ENCODE data around the gene ILDR1.

The ILDR1 gene

DNA sequence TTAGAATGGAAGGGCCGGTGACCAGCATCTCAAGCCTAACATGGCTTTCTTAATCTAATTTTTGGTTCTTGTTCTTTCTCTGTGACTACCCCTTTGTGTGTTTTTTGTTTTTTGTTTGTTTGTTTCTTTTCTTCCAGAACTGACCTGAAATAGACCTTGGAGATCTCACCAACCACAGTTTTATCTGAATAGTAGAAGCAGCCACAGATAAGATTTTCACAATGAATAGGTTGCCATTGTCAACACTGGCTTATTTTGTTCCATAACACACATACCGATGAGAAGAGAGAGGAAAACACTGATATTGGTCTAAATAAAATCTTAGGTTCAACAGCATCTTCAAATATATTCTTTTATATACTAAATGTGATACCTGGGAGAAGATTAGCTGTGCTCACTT is 11.5 kb downstream of the ILDR1 start:
- in situ Hi-C loops (cut with HindIII; ENCODE audit: low pct_unique_long_range_greater_than_20kb, low sequenced_read_pairs) = no loop called here
- DNase-seq (ENCODE audit: low read depth in 1 of 2, low spot score in 1 of 2) = no peak
- no peak for TF ChIP-seq JUND (IDR thresholded peaks at IDR 0.05; ENCODE audit: low read depth)

DNA sequence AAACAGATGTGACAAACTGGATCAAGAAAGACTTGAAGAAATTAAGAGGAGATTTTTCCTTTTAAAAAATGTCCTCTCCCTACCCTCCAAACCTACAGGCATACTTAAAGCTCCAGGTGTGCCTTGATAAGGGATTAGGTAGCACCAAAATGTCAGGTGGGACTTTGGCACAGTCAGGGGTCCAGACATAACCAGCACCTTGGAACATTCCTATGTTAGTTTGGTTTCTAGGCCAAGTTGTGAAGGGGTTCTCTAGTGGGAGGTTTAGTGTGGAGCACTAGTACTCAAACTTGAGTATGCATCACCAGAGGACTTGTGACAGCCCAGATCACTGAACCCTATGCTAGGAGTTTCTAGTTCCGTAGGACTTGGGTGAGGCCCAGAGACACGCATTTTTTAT is 13.9 kb downstream of the ILDR1 start:
- DNase-seq (ENCODE audit: low read depth in 1 of 2, low spot score in 1 of 2) = no peak
- in situ Hi-C loops (cut with HindIII; ENCODE audit: low pct_unique_long_range_greater_than_20kb, low sequenced_read_pairs) = no loop called here
- TF ChIP-seq JUND (IDR thresholded peaks at IDR 0.05; ENCODE audit: low read depth) = no peak

DNA sequence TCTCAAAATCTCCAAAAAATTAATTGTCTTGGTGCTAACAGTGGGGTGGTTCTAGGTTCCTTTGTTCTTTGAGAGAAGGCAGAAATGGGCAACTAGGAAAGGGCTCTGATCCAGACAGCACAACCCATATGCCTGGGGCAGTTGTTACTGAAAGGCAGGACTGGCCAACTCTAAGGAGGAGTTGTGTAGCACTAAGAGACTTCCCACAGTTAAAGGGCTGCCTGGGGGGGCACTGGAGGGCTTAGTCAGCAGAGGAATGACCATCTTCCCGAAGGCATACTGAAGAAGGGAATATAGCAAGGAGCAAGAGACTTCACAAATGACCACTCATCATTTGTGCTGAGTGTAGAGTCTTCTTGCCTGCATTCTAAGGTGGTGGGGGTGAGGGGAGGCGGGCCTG is 15.8 kb downstream of the ILDR1 start:
- in situ Hi-C loops (cut with HindIII; ENCODE audit: low pct_unique_long_range_greater_than_20kb, low sequenced_read_pairs) = no loop called here
- DNase-seq (ENCODE audit: low read depth in 1 of 2, low spot score in 1 of 2) = no peak
- TF ChIP-seq JUND (IDR thresholded peaks at IDR 0.05; ENCODE audit: low read depth) = no peak

DNA sequence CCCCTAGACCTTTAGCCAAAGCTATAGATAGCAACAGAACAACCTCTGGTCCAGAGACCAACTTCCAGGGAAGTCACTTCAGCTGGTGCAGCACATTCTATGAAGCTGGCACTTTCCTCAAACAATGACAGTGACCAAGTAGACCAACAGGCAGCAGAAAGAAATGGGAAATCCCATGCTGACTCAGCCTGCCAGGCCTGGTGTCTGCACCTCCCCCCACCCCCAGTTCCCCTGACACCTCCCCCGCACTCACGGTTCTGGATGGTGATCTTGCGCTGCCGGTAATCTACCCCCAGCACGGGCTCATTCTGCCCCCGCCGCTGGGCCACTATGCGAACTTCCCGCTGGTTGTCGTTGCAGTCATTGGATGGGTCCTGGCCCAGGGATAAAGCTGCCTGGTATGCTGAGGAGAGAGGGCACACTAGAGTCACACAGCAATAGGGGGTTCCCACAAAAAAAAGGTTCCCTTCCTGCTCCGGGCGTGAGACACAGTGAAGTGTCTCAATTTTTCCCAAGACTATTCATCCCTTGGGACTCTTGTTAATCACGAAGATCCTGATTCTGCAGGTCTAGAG is 17.0 kb downstream of the ILDR1 start:
- DNase-seq (ENCODE audit: low read depth in 1 of 2, low spot score in 1 of 2) = no peak
- no peak for TF ChIP-seq JUND (IDR thresholded peaks at IDR 0.05; ENCODE audit: low read depth)
- in situ Hi-C loops (cut with HindIII; ENCODE audit: low pct_unique_long_range_greater_than_20kb, low sequenced_read_pairs) = no loop called here

DNA sequence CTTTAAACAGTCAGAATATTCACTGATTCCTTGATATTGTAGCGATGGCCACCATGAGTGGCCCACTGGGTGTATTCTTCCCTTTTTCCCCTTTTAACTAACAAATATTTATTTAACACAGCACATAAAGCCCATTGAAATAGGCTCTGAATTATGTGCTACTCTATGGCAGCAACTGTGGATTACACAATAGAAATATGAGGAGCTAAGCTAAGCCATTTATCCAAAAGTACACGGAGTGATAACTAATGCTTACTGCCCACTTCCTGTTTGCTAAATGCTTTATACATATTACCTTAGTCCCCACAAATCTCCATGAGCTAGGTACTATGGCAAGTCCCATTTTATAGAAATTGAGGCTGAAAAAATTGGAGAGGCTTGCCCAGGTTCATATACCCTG is 17.9 kb downstream of the ILDR1 start:
- in situ Hi-C loops (cut with HindIII; ENCODE audit: low pct_unique_long_range_greater_than_20kb, low sequenced_read_pairs) = no loop called here
- DNase-seq (ENCODE audit: low read depth in 1 of 2, low spot score in 1 of 2) = no peak
- TF ChIP-seq JUND (IDR thresholded peaks at IDR 0.05; ENCODE audit: low read depth) = no peak

DNA sequence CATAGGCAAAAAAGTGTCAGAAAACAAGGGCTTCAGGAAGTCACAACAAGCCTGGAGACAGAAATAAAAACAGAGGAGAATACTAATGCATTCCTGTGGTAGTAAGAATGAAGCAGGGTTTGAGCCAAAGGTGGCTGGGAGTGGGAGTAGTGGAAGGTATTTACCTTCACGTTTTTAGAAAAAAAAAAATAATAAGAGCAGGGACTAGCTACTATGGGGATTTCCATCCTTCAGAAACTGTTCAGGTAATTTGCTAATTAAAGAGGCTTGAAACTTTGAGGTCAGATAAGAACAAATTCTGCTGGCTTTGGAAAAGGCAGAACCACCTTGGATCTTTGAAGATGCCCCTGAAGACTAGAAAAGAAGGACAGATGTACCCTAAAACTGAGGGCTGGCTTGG is 18.4 kb downstream of the ILDR1 start:
- no peak for TF ChIP-seq JUND (IDR thresholded peaks at IDR 0.05; ENCODE audit: low read depth)
- DNase-seq (ENCODE audit: low read depth in 1 of 2, low spot score in 1 of 2) = no peak
- in situ Hi-C loops (cut with HindIII; ENCODE audit: low pct_unique_long_range_greater_than_20kb, low sequenced_read_pairs) = no loop called here

DNA sequence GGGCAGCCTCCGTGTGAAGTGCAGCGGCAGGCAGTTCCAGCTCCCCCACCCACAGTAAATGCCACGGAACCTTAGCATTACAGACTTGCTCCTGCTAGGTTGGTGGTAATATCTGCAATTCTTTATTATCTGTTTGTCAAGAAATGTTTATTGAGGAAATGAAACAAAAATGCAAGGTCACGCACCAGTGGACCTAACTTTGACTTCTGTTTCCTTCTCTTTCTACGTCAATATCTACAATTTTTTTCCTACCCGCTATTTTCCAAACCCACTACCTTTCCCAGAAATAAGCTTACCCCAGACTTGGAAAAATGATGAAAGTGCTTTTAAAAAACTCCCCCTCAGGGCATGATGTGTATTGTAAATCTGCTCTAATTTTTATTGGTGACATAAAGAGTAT is 18.9 kb downstream of the ILDR1 start:
- DNase-seq (ENCODE audit: low read depth in 1 of 2, low spot score in 1 of 2) = no peak
- no peak for TF ChIP-seq JUND (IDR thresholded peaks at IDR 0.05; ENCODE audit: low read depth)
- in situ Hi-C loops (cut with HindIII; ENCODE audit: low pct_unique_long_range_greater_than_20kb, low sequenced_read_pairs) = no loop called here

DNA sequence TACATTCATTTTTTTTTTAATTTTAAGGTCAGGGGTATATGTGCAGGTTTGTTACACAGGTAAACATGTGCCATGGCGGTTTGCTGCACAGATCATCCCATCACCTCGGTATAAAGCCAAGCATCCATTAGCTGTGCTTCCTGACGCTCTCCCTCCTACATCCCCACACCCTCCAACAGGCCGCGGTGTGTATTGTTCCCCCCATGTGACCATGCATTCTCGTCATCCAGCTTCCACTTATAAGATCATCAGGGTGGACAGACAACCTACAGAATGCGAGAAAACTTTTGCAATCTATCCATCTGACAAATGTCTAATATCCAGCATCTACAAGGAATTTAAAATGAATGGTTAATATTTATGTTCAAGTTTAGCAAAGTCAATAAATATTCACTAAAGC is 19.4 kb downstream of the ILDR1 start:
- no peak for TF ChIP-seq JUND (IDR thresholded peaks at IDR 0.05; ENCODE audit: low read depth)
- DNase-seq (ENCODE audit: low read depth in 1 of 2, low spot score in 1 of 2) = no peak
- in situ Hi-C loops (cut with HindIII; ENCODE audit: low pct_unique_long_range_greater_than_20kb, low sequenced_read_pairs) = no loop called here

DNA sequence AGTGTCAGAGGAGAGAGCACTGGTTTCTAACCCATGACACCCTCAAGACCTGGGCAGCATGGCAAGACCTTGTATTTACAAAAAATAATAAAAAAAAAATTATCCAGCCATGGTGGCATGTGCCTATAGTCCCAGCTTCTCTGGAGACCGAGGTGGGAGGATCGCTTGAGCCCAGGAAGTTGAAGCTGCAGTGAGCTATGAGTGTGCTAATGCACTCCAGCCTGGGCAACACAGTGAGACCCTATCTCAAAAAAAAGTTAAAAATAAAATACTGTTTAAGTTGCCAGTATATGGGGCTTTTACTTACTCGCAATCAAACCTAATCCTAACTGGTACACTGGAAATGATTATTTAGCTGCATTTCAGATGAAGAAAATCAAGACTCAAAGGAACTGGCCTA is 20.2 kb downstream of the ILDR1 start:
- in situ Hi-C loops (cut with HindIII; ENCODE audit: low pct_unique_long_range_greater_than_20kb, low sequenced_read_pairs) = no loop called here
- DNase-seq (ENCODE audit: low read depth in 1 of 2, low spot score in 1 of 2) = no peak
- no peak for TF ChIP-seq JUND (IDR thresholded peaks at IDR 0.05; ENCODE audit: low read depth)

DNA sequence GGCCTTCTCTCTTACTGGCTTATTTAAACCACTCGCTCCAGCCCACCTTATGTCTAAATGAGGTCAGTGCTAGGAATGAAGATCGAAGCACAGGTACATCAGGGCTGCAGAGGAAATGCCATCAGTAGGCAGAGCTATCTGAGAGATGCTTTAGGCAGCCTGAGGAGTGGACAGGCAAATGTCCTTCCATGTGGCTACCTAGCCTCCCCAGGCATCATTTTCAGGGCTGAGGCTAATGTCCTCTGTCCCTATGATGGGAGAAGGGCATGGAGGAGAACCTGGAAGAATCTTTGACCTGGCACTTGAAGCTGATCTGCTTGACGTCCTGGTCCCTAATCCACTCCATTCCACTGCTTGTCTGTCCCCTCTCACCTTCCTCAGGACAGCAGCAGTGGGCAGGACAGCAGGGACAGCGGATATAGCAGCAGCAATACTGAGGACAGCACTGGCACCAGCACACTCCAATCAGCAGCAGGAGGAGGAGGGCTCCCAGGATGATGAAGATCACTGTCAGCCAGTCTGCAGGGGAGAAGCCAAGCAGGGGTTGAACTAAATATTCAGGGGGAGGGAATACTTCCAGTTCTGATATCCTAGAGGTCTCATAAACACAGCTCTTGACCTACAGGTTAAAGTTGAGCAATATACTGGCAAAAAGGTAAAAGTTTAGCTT is 21.0 kb downstream of the ILDR1 start:
- no peak for TF ChIP-seq JUND (IDR thresholded peaks at IDR 0.05; ENCODE audit: low read depth)
- in situ Hi-C loops (cut with HindIII; ENCODE audit: low pct_unique_long_range_greater_than_20kb, low sequenced_read_pairs) = no loop called here
- DNase-seq (ENCODE audit: low read depth in 1 of 2, low spot score in 1 of 2) = no peak

DNA sequence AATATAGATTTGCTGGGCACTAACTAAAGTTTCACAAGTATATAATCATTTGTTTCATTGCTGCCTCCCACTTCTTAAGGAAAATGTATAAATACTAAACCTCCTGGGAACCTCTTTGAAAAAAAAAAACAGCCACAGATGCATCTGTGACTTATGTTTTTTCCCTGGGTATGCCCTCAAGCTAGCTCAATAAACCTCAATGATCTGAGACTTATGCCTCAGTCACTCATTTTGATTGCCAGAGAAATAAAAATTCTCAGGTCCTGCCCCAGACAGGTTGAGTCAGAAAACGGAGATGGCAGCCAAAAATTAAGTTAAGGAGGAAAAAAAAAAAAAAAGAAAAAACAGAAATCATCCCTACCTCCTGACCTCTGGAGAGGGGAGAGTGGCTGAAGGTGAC is 22.1 kb downstream of the ILDR1 start:
- TF ChIP-seq JUND (IDR thresholded peaks at IDR 0.05; ENCODE audit: low read depth) = no peak
- no peak for DNase-seq (ENCODE audit: low read depth in 1 of 2, low spot score in 1 of 2)
- in situ Hi-C loops (cut with HindIII; ENCODE audit: low pct_unique_long_range_greater_than_20kb, low sequenced_read_pairs) = no loop called here

DNA sequence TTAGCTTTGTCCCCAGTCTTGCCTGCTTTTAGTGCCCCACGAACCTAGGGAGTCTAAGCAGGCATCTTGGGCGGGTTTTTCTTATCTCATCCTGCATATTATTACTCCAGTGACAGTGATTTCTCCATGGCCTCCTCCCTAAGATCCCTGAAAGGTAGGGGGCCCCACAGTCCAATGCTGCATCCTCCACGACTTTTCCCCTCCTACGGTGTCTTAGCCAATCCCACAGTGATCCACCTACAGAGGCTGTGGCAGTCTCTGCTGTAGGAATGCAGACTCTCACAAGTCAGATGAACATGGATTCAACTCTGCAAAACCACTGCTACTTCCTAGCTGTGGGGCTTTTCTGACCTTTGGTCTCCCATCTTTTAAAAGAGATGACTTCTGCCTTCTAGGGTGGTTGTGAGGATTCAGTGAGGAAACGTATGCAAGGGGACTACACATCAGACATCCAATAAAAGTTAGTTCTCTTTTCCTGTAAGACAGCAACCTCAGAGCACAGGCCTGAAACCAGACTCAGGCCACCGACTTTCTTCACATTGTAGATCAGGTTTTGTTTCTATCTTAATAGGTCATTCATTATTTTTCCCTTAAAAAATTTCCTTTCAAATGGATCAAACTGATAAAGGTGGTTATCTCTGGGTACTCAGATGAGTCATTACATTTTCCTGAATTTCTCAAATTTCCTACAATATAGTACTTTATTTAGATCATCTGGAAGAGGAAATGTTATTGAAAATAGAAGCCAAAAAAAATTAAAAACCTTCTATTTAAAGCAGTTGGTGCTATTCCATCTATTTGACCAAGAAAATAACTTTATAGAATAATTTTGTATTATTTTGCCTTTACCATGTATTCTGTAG is 23.2 kb downstream of the ILDR1 start:
- no peak for DNase-seq (ENCODE audit: low read depth in 1 of 2, low spot score in 1 of 2)
- no peak for TF ChIP-seq JUND (IDR thresholded peaks at IDR 0.05; ENCODE audit: low read depth)
- in situ Hi-C loops (cut with HindIII; ENCODE audit: low pct_unique_long_range_greater_than_20kb, low sequenced_read_pairs) = no loop called here

DNA sequence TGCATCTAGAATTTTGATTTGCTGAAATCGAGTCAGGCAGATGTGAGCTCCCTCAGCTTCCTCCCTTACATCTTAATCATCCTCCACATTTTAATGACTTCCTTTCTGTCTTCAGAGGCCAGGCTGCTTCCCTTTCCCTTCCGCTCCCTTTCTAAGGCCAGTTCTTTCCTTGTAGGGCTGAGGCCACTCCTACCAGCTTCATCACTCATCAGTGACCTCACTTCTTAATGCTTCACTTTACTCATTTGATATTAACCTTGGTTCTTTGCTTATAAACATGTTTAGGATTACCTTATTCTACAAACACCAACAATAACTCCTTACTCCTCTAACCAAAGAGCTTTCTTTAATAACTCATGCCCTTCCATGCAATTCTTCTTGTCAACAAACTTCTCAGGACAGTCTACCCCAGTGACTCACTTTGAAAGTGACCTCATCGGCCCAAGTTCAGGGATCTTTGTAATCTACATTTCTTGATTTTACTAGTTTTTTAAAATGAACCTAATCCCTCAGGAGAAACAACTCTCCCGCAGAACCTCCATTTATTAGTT is 23.9 kb downstream of the ILDR1 start:
- TF ChIP-seq JUND (IDR thresholded peaks at IDR 0.05; ENCODE audit: low read depth) = no peak
- in situ Hi-C loops (cut with HindIII; ENCODE audit: low pct_unique_long_range_greater_than_20kb, low sequenced_read_pairs) = no loop called here
- no peak for DNase-seq (ENCODE audit: low read depth in 1 of 2, low spot score in 1 of 2)

Measured in T47D (cell line).